ENCODE results near the gene ST8SIA6. TPM values are rescaled to one million over a fixed set of nuclear protein-coding genes. Genes with fewer than 3 reads are reported as not detected.

The ST8SIA6 gene
- total RNA-seq, 1 donor from 2014 or later: 0.34 TPM

- no peak for DNase-seq
These were observed 70.4 kb downstream of the ST8SIA6 start for GRCh38 chr10:17383801-17384555.

- DNase-seq: no peak
These were observed 72.8 kb downstream of the ST8SIA6 start for GRCh38 chr10:17381502-17382142.

- DNase-seq: no peak
These were observed 73.5 kb downstream of the ST8SIA6 start for GRCh38 chr10:17380888-17381287.

- DNase-seq: no peak
These were observed 74.4 kb downstream of the ST8SIA6 start for GRCh38 chr10:17380016-17380415.

GRCh38 chr10:17379151-17379690 is 75.2 kb downstream of the ST8SIA6 start:
- DNase-seq: no peak

- DNase-seq: peak; percentile 46
These were observed 78.3 kb downstream of the ST8SIA6 start for GRCh38 chr10:17375936-17376584.

- DNase-seq: no peak
These were observed 85.6 kb downstream of the ST8SIA6 start for GRCh38 chr10:17368708-17369272.

- DNase-seq: no peak
These were observed 87.7 kb downstream of the ST8SIA6 start for GRCh38 chr10:17366705-17367104.

- DNase-seq: no peak
These were observed 89.0 kb downstream of the ST8SIA6 start for GRCh38 chr10:17365402-17365801.

- DNase-seq: no peak
These were observed 95.9 kb downstream of the ST8SIA6 start for GRCh38 chr10:17358461-17358860.

- no peak for DNase-seq
These were observed 96.6 kb downstream of the ST8SIA6 start for GRCh38 chr10:17357781-17358180.

GRCh38 chr10:17356820-17357219 is 97.6 kb downstream of the ST8SIA6 start:
- no peak for DNase-seq

- no peak for DNase-seq
These were observed 99.6 kb downstream of the ST8SIA6 start for GRCh38 chr10:17354781-17355180.

- DNase-seq: no peak
These were observed 100.7 kb downstream of the ST8SIA6 start for GRCh38 chr10:17353568-17354300.

- DNase-seq: no peak
These were observed 101.8 kb downstream of the ST8SIA6 start for GRCh38 chr10:17352583-17352982.

- no peak for DNase-seq
These were observed 102.9 kb downstream of the ST8SIA6 start for GRCh38 chr10:17351506-17351905.

- no peak for DNase-seq
These were observed 104.7 kb downstream of the ST8SIA6 start for GRCh38 chr10:17349717-17350116.

GRCh38 chr10:17348501-17349349 is 105.7 kb downstream of the ST8SIA6 start:
- DNase-seq: peak; percentile 64

- no peak for DNase-seq
These were observed 106.3 kb downstream of the ST8SIA6 start for GRCh38 chr10:17348011-17348500.

GRCh38 chr10:17344206-17344605 is 110.2 kb downstream of the ST8SIA6 start:
- DNase-seq: no peak

- DNase-seq: no peak
These were observed 111.3 kb downstream of the ST8SIA6 start for GRCh38 chr10:17343118-17343517.

Data from dermis blood vessel endothelial cell (primary cell).